Cortex of kidney (tissue), 1 donor: Measurements from ENCODE around the gene CTAGE9.

Experiments used
- DNase-seq: peaks from one replicate; lab custom pipeline; 2025; lab: John Stamatoyannopoulos, UW

Gene CTAGE9

GRCh38 chr6:131669891-131670290 is 40.9 kb downstream of the CTAGE9 start:
- DNase-seq = no peak

- no peak for DNase-seq
Observed at GRCh38 chr6:131663578-131664165, 47.1 kb downstream of the CTAGE9 start.

- no peak for DNase-seq
Observed at GRCh38 chr6:131660195-131660594, 50.6 kb downstream of the CTAGE9 start.
